GM10248 (cell line): ENCODE measurements around the gene FAM177B.
A peak's percentile ranks its signal among the peaks of the same experiment; 100 is the strongest.

Source experiments
- CTCF ChIA-PET: fragments of 300-600 bp; sonication (Branson Sonifier 250); formaldehyde crosslinking; extraction: SDS; loops from one replicate; lab custom pipeline; 2021; ENCODE audit warnings: antibody characterized with exemption; lab: Yijun Ruan, JAX
- POLR2A ChIA-PET: fragments of 350-650 bp; sonication (Branson Sonifier 250); formaldehyde crosslinking; extraction: SDS; loops from one replicate; lab custom pipeline; 2020; ENCODE audit warnings: antibody characterized with exemption; lab: Yijun Ruan, JAX
- DNase-seq: peaks from one replicate; pipeline ENCODE4 v3.0.0; 2012; ENCODE audit errors: extremely low spot score
- CTCF ChIP-seq: IDR thresholded peaks from 2 replicates; pipeline ENCODE4 v1.5.1; 2012; ENCODE audit warnings: mild to moderate bottlenecking, low read depth; ENCODE audit errors: extremely low read depth, missing control alignments, control extremely low read depth

Gene FAM177B

GRCh38 chr1:222713091-222713961 is 23.7 kb upstream of the FAM177B start:
- POLR2A ChIA-PET = interaction anchor here (0.6 to 1.1 kb wide), 2 partner anchors 69 to 948 kb away, joined by 3 to 4 read pairs; no protein-coding TSS in a partner anchor

GRCh38 chr1:222716393-222716792 is 20.6 kb upstream of the FAM177B start:
- ChIA-PET CTCF (interaction anchor here (1.2 to 1.8 kb wide), 2 partner anchors 9 to 12 kb away, joined by 3 to 8 read pairs; no protein-coding TSS in a partner anchor), POLR2A (no interaction called here)
- TF ChIP-seq CTCF = no peak
- no peak for DNase-seq

More at GRCh38 chr1:222713091-222713961, 23.7 kb upstream of the FAM177B start:
- CTCF ChIA-PET = interaction anchor here (1.5 to 1.7 kb wide), 4 partner anchors 8 to 249 kb away, joined by 3 to 6 read pairs (median 4); no protein-coding TSS in a partner anchor
- TF ChIP-seq CTCF = no peak
- DNase-seq = peak; percentile 87

GRCh38 chr1:222728746-222729145 is 8.3 kb upstream of the FAM177B start:
- no peak for DNase-seq
- ChIA-PET CTCF (interaction anchor here (0.8 to 1.5 kb wide), 5 partner anchors 8 to 362 kb away, joined by 3 to 8 read pairs (median 3); no protein-coding TSS in a partner anchor), POLR2A (no interaction called here)
- TF ChIP-seq CTCF = no peak

- no peak for DNase-seq
- POLR2A ChIA-PET = interaction anchor here (0.6 kb wide), 1 partner anchor 17 kb away, joined by 4 read pairs; no protein-coding TSS in a partner anchor
- CTCF ChIA-PET = no interaction called here
- TF ChIP-seq CTCF = no peak
These were observed 6.1 kb upstream of the FAM177B start for GRCh38 chr1:222730866-222731265.

- no peak for TF ChIP-seq CTCF
- ChIA-PET POLR2A (no interaction called here), CTCF (interaction anchor here (0.6 to 1.3 kb wide), 5 partner anchors 12 to 391 kb away, joined by 3 to 4 read pairs (median 3); no protein-coding TSS in a partner anchor)
- peak; percentile 64 for DNase-seq
These were observed 4.5 kb upstream of the FAM177B start for GRCh38 chr1:222732216-222733159.

GRCh38 chr1:222734740-222735139 is 2.3 kb upstream of the FAM177B start:
- ChIA-PET CTCF (no interaction called here), POLR2A (no interaction called here)
- DNase-seq = no peak
- TF ChIP-seq CTCF = no peak
